OCI-LY7 (cell line): ENCODE data around the gene PPM1A. TPM values are rescaled to one million over a fixed set of nuclear protein-coding genes. Genes with fewer than 3 reads are reported as not detected.

Experiments used
- BruUV-seq: library from RNA; stranded (reverse); fragments of 400-500 nt; replicated peaks from 2 replicates; lab custom pipeline; 2021; lab: Mats Ljungman, UMichigan
- CTCF ChIA-PET: fragments of 300-600 bp; sonication (Branson Sonifier 250); formaldehyde crosslinking; loops from one replicate; lab custom pipeline; 2022; ENCODE audit warnings: antibody characterized with exemption; ENCODE audit not compliant: unreplicated experiment; lab: Charles Lee
- POLR2A ChIA-PET: fragments of 300-600 bp; sonication (Branson Sonifier 250); formaldehyde crosslinking; loops from one replicate; lab custom pipeline; 2022; ENCODE audit warnings: antibody characterized with exemption; lab: Charles Lee
- DNase-seq: peaks from one replicate; pipeline ENCODE4 v3.0.0-alpha.2; 2015; ENCODE audit warnings: low spot score
- H2AFZ ChIP-seq: fragments of 200-600 bp; sonication (generic), shearing (Covaris generic); 2 replicates; pipeline ENCODE4 v1.6.1; 2014; ENCODE audit warnings: mild to moderate bottlenecking, antibody characterized with exemption, low read length, moderate library complexity
- H3K27ac ChIP-seq: fragments of 200-600 bp; sonication (generic); 2 replicates; pipeline ENCODE4 v1.5.1; 2014; ENCODE audit warnings: mixed run types, low read depth, mild to moderate bottlenecking, moderate library complexity, low read length, inconsistent platforms; ENCODE audit not compliant: poor library complexity, severe bottlenecking
- H3K36me3 ChIP-seq: fragments of 200-600 bp; sonication (generic); 2 replicates; pipeline ENCODE4 v1.6.1; 2014; ENCODE audit warnings: mild to moderate bottlenecking, antibody characterized with exemption, low read length, moderate library complexity, mixed read lengths; ENCODE audit not compliant: insufficient read depth
- H3K4me1 ChIP-seq: fragments of 200-600 bp; sonication (generic); 2 replicates; pipeline ENCODE4 v1.5.1; 2014; ENCODE audit warnings: mild to moderate bottlenecking, low read length; ENCODE audit not compliant: insufficient read depth, poor library complexity, severe bottlenecking
- H3K4me2 ChIP-seq: fragments of 200-600 bp; sonication (generic); 2 replicates; pipeline ENCODE4 v1.6.1; 2014; ENCODE audit warnings: mild to moderate bottlenecking, low read length
- H3K4me3 ChIP-seq: fragments of 200-600 bp; sonication (generic); 2 replicates; pipeline ENCODE4 v1.5.1; 2014; ENCODE audit warnings: mild to moderate bottlenecking, low read depth, low read length; ENCODE audit not compliant: poor library complexity, severe bottlenecking
- H3K79me2 ChIP-seq: fragments of 200-600 bp; sonication (generic); 2 replicates; pipeline ENCODE4 v1.6.1; 2016; ENCODE audit warnings: low read depth, mild to moderate bottlenecking, low read length, moderate library complexity, mixed read lengths; ENCODE audit not compliant: insufficient read depth
- H3K9me2 ChIP-seq: fragments of 200-600 bp; sonication (generic); 2 replicates; pipeline ENCODE4 v1.6.1; 2016; ENCODE audit warnings: mild to moderate bottlenecking, low read length, mixed read lengths; ENCODE audit not compliant: insufficient read depth
- H3K9me3 ChIP-seq: fragments of 200-600 bp; sonication (generic); 2 replicates; pipeline ENCODE4 v1.6.1; 2014; ENCODE audit warnings: mild to moderate bottlenecking, mixed run types, low read length, mixed read lengths
- H4K20me1 ChIP-seq: fragments of 200-600 bp; sonication (generic); 2 replicates; pipeline ENCODE4 v1.6.1; 2014; ENCODE audit warnings: mild to moderate bottlenecking, antibody characterized with exemption, low read length, moderate library complexity, mixed read lengths; ENCODE audit not compliant: insufficient read depth
- CTCF ChIP-seq: fragments of 200-600 bp; sonication (generic); conservative IDR thresholded peaks from 2 replicates; pipeline ENCODE4 v1.5.1; 2014; ENCODE audit warnings: mild to moderate bottlenecking, antibody characterized with exemption, low read length, moderate library complexity, mixed read lengths
- EZH2phosphoT487 ChIP-seq: fragments of 200-600 bp; sonication (generic); IDR thresholded peaks from 2 replicates; pipeline ENCODE4 v1.6.1; 2018; ENCODE audit warnings: low read depth, borderline replicate concordance, mild to moderate bottlenecking, mixed run types, antibody characterized with exemption, low read length, moderate library complexity, mixed read lengths
- intact Hi-C: fragments of 100-400 bp; cut with micrococcal nuclease; formaldehyde crosslinking; loops from one replicate; pipeline ENCODE4 v1.10.0; 2022; ENCODE audit not compliant: unreplicated experiment
- total RNA-seq, 2 experiments: library from RNA; depleted of rRNA in 1 of 2; stranded (reverse); fragments of >200 nt in 1 of 2; shearing (Covaris generic) in 1 of 2; gene quantifications; 2 replicates each; pipeline ENCODE4 v1.2.3, GENCODE V29; 2014 to 2022

PPM1A gene
- total RNA-seq, 2 experiments from 2014 or later, result 25.4 to 75.1 TPM

- H3K4me3 ChIP-seq, result no peak overlapping the region
- H3K79me2 ChIP-seq, result no peaks in the 10 kb centered on the region
- ChIA-PET POLR2A (interaction anchor here (1.1 to 1.8 kb wide), 3 partner anchors 9 to 21 kb away, joined by 3 to 14 read pairs (median 5); partner anchors contain the start of gene PPM1A), CTCF (no interaction called here)
- H3K9me3 ChIP-seq, result no peaks in the 10 kb centered on the region
- TF ChIP-seq EZH2phosphoT487 (no peak), CTCF (no peak)
- H4K20me1 ChIP-seq, result no peaks in the 10 kb centered on the region
- peaks cover 12% of the 10 kb centered on the region for H3K4me1 ChIP-seq
- H2AFZ ChIP-seq, result no peak overlapping the region
- H3K4me2 ChIP-seq, result no peak overlapping the region
- intact Hi-C loops, result no loop called here
- H3K9me2 ChIP-seq, result no peaks in the 10 kb centered on the region
- DNase-seq, result no peak
- BruUV-seq, result no TSS peak
- no peaks in the 10 kb centered on the region for H3K36me3 ChIP-seq
- no peak overlapping the region for H3K27ac ChIP-seq
Measured at GRCh38 chr14:60238955-60239354, 10.1 kb upstream of the PPM1A start.

GRCh38 chr14:60240139-60240856 is 8.7 kb upstream of the PPM1A start:
- Histone ChIP-seq H4K20me1 (no peaks in the 10 kb centered on the region), H3K27ac (no peak overlapping the region), H3K36me3 (no peaks in the 10 kb centered on the region), H3K4me1 (peaks cover 14% of the 10 kb centered on the region), H3K4me3 (no peak overlapping the region), H3K4me2 (no peak overlapping the region), H3K9me3 (no peaks in the 10 kb centered on the region), H2AFZ (no peak overlapping the region), H3K9me2 (no peaks in the 10 kb centered on the region), H3K79me2 (no peaks in the 10 kb centered on the region)
- TF ChIP-seq CTCF (no peak), EZH2phosphoT487 (no peak)
- CTCF ChIA-PET, result no interaction called here
- BruUV-seq, result no TSS peak
- intact Hi-C loops, result no loop called here
- DNase-seq, result no peak
- POLR2A ChIA-PET, result interaction anchor here (0.7 to 2.0 kb wide), 6 partner anchors 12 to 810 kb away, joined by 3 to 8 read pairs (median 3); no protein-coding TSS in a partner anchor

GRCh38 chr14:60241091-60241490 is 7.9 kb upstream of the PPM1A start:
- no peak for DNase-seq
- TF ChIP-seq EZH2phosphoT487 (no peak), CTCF (no peak)
- Histone ChIP-seq H3K79me2 (no peaks in the 10 kb centered on the region), H3K4me3 (no peak overlapping the region), H2AFZ (no peak overlapping the region), H3K9me3 (no peaks in the 10 kb centered on the region), H3K36me3 (no peaks in the 10 kb centered on the region), H4K20me1 (no peaks in the 10 kb centered on the region), H3K27ac (no peak overlapping the region), H3K4me2 (no peak overlapping the region), H3K4me1 (peaks cover 22% of the 10 kb centered on the region), H3K9me2 (no peaks in the 10 kb centered on the region)
- ChIA-PET CTCF (no interaction called here), POLR2A (interaction anchor here (0.8 to 2.0 kb wide), 8 partner anchors 13 to 45 kb away, joined by 3 to 8 read pairs (median 4); no protein-coding TSS in a partner anchor)
- intact Hi-C loops, result no loop called here
- no TSS peak for BruUV-seq
